Stimulated activated CD8-positive, alpha-beta memory T cell treated with anti-CD3 and anti-CD28 coated beads, Interleukin-4, amount 100 ng/mL, for 24 hours (primary cell): ENCODE measurements around the gene HAPLN1.

Source experiments
- DNase-seq: peaks from one replicate; pipeline ENCODE4 v3.0.0-alpha.2; 2020; ENCODE audit warnings: low read depth

HAPLN1 gene

GRCh38 chr5:83641946-83642345 is 78.7 kb downstream of the HAPLN1 start:
- no peak for DNase-seq

DNA sequence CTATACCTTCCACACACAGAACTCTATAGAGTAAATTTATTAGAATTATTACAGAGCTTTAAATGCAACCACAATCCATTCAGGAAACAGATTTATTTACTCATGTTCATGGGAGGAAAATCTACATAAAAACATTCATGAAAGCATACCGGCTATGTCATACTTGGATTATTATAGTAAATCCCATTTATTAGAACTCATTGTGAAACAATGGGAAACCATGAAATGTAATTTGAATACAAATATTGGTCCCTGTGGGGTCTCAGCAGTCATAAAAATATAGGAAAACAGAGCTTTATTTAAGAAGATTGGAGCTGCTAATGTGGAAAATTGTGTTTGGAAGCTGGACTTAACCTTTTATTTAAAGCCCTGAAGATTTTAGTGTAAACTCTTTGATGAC is 80.7 kb downstream of the HAPLN1 start:
- no peak for DNase-seq

DNA sequence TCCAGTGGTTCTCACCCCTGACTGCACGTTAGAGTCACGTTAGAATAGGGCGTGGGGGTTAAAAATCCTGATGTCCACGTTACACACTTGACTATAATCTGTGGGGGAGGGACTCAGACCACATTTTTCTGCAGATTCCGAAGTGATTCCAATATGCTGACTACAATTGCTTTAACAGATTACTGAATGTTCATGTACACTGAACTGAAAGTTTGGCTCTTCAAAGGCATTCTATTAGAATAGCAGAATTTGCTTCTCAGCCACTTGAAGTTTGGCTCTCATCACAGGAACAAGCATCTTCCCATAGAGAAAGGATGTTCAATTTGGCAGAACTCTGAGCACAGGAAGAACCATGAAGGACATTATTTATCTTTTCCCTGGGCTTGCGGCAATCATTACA is 84.5 kb downstream of the HAPLN1 start:
- DNase-seq, result no peak

DNA sequence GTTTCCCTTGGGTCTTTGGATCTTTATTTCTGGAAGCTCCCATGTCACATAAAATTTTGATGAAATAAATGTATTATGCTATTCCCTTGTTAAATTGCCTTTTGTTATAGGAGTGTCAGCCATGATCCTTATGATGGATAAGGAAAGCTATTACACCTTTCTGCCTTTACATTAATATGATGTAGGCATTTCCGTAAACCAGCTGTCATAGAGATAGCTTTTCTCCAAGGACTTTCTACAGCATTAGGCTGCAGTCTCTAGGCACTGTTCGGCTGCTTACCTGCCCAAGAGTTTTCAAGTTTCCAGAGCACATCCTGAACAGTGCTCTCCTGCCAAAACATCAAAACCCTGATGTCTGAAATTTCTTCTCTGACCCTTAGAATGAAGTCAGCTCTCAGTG is 87.4 kb downstream of the HAPLN1 start:
- no peak for DNase-seq

DNA sequence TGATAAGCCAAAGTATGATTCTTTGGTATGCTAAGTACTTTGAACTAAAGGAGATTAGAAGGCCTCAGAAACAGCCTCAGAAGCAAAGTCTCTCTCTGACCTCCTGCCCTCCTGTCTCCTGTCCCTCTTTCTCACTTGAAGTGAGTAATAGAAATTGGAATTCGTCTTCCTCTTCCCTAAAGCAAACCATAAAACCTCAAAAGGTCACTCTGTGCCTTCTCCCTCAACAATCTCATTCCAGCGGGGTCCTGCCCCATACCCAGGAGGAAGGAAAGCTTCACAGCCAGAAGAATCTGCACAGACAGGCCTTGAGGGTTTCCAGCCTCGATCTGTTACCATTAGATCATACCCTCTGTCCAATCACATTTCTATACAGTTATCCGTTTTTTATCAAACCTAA is 87.8 kb downstream of the HAPLN1 start:
- no peak for DNase-seq

DNA sequence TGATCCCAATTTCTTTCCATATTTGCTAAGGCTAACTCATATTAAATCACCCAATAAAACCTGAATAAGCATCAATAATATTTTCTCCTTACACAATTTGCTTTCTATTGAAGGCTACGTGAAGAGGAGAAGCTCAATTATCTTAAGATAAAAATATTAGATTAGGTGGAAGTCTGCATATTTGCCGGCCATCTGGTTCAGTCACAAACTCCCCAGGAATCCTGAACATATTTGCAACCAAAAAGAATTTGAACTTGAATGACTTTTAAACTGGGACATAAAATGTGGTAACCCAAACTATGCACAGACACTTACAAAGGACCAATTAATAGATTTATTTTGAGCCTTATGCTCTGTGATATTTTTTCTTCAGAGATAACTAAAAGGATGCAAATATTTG is 92.3 kb downstream of the HAPLN1 start:
- no peak for DNase-seq

GRCh38 chr5:83614841-83615240 is 105.8 kb downstream of the HAPLN1 start:
- no peak for DNase-seq

GRCh38 chr5:83608122-83608521 is 112.5 kb downstream of the HAPLN1 start:
- no peak for DNase-seq

DNA sequence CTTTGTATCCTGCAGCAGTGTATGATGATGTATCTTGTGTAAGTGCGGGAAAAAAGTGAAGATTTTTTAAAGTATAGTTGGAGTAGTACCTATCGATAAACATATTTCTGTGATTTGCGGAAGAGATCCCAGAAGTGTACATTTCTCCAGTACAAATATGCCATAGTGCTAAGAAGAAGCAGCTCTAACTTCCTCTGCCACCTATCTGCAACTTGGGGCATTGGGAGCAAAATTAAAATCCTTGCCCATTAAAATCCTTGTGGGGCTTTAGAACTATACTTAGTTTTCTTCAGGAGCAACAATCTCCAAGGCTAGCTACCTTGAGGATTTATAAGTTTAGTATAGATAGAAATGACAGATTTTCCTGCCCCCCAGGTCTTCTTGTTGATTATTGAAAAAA is 125.4 kb downstream of the HAPLN1 start:
- no peak for DNase-seq

DNA sequence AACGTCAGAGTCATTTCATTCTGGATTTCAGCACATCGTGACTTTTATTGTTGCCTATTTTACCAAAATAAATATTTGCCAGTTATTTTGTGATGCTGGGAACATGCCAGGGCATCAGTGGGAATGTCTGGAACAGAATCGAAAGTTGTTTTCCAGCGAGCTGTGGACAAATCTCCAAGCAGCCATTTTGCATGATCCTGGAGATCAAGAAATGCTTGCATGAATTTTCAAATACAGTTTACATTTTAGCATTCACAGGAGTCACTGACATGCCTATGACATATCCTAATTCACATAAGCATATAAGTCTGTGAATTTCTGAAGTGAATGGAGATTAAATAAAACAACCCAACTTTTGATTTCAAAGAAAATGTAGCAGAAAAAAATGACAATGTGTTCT is 129.7 kb downstream of the HAPLN1 start:
- no peak for DNase-seq

- DNase-seq, result no peak
These were observed 130.9 kb downstream of the HAPLN1 start for GRCh38 chr5:83589786-83590185.
